Measurements from ENCODE around the gene CFAP97D1. TPM values are rescaled to one million over a fixed set of nuclear protein-coding genes. Genes with fewer than 3 reads are reported as not detected.

The CFAP97D1 gene
- polyA plus RNA-seq, 3 donors, result not detected

Other genes with a start within 250 kb of the CFAP97D1 start
- gene ETV4, start 234.1 kb upstream of the CFAP97D1 start, polyA plus RNA-seq, result 1 to 10 TPM in 1 of 3 donors, under 1 TPM in 2; 0.16 to 2.2 (median 0.91) TPM
- 10 to 100 TPM in 2 of 3 donors, 1 to 10 TPM in 1; 1.7 to 30.4 (median 27.6) TPM for gene MEOX1, start 118.5 kb upstream of the CFAP97D1 start, polyA plus RNA-seq
- gene SOST, start 21.6 kb upstream of the CFAP97D1 start, polyA plus RNA-seq, result not detected
- 10 to 100 TPM; 25.2 to 52.0 (median 36.2) TPM for gene DUSP3, start 1.5 kb upstream of the CFAP97D1 start, polyA plus RNA-seq
- gene MPP3, start 52.7 kb downstream of the CFAP97D1 start, polyA plus RNA-seq, result 1 to 10 TPM; 4.9 to 7.0 (median 5.6) TPM
- 100 to 1,000 TPM in 1 of 3 donors, 10 to 100 TPM in 1, 1 to 10 TPM in 1; 7.2 to 117 (median 44.2) TPM for gene CD300LG, start 66.7 kb downstream of the CFAP97D1 start, polyA plus RNA-seq
- 1 to 10 TPM in 1 of 3 donors, under 1 TPM in 2; 0.61 to 3.3 (median 0.71) TPM for gene MPP2, start 127.1 kb downstream of the CFAP97D1 start, polyA plus RNA-seq
- 10 to 100 TPM in 1 of 3 donors, not detected in 2; 89.3 TPM for gene PPY, start 162.0 kb downstream of the CFAP97D1 start, polyA plus RNA-seq
- not detected for gene PYY, start 173.5 kb downstream of the CFAP97D1 start, polyA plus RNA-seq
- gene NAGS, start 224.2 kb downstream of the CFAP97D1 start, polyA plus RNA-seq, result 1 to 10 TPM in 1 of 3 donors, under 1 TPM in 2; 0.34 to 1.0 (median 0.45) TPM
- 10 to 100 TPM; 18.7 to 35.4 (median 22.9) TPM for gene TMEM101, start 234.5 kb downstream of the CFAP97D1 start, polyA plus RNA-seq

Measured in adipose tissue (tissue), 3 donors.